Panc1 (cell line): Measurements from ENCODE around the gene TMC4.

Experiments
- CTCF ChIP-seq: fragments of 450-650 bp; IDR thresholded peaks from 2 replicates; pipeline ENCODE4 v1.5.1; 2017; ENCODE audit warnings: mild to moderate bottlenecking
- POLR2AphosphoS5 ChIP-seq: IDR thresholded peaks from 2 replicates; pipeline ENCODE4 v1.6.1; 2012; ENCODE audit warnings: mild to moderate bottlenecking, low read depth, low read length, moderate library complexity
- SIN3A ChIP-seq: IDR thresholded peaks from 2 replicates; pipeline ENCODE4 v1.6.1; 2012; ENCODE audit warnings: low read depth, mild to moderate bottlenecking, low read length, moderate library complexity, borderline replicate concordance; ENCODE audit not compliant: insufficient read depth

- no peak for TF ChIP-seq POLR2AphosphoS5
- no peak for TF ChIP-seq CTCF
- no peak for TF ChIP-seq SIN3A
These were observed 16.0 kb downstream of the TMC4 start for GRCh38 chr19:54156953-54157352.
